H9 (cell line): ENCODE measurements around the gene SGCE. TPM values are rescaled to one million over a fixed set of nuclear protein-coding genes. Genes with fewer than 3 reads are reported as not detected.

Experiments
- DNase-seq: peaks from one replicate; pipeline ENCODE4 v3.0.0-alpha.2; 2017
- H2AFZ ChIP-seq: one replicate; pipeline ENCODE4 v1.6.1; 2013; ENCODE audit warnings: mild to moderate bottlenecking, low read length, control low read depth, moderate library complexity
- H2AK5ac ChIP-seq: 2 replicates; pipeline ENCODE4 v1.6.1; 2013; ENCODE audit warnings: low read length, control low read depth, mixed read lengths; ENCODE audit not compliant: insufficient read length
- H2BK120ac ChIP-seq: one replicate; pipeline ENCODE4 v1.6.1; 2013; ENCODE audit warnings: low read depth, mild to moderate bottlenecking, low read length, control low read depth, inconsistent platforms; ENCODE audit not compliant: poor library complexity, severe bottlenecking
- H2BK12ac ChIP-seq: 2 replicates; pipeline ENCODE4 v1.6.1; 2013; ENCODE audit warnings: low read length, control low read depth, mixed read lengths, low read depth; ENCODE audit not compliant: insufficient read length
- H2BK15ac ChIP-seq: 2 replicates; pipeline ENCODE4 v1.6.1; 2013; ENCODE audit warnings: low read depth, low read length, control low read depth
- H2BK20ac ChIP-seq: one replicate; pipeline ENCODE4 v1.6.1; 2013; ENCODE audit warnings: low read depth, mild to moderate bottlenecking, low read length, control low read depth, inconsistent platforms; ENCODE audit not compliant: poor library complexity, severe bottlenecking
- H2BK5ac ChIP-seq: 2 replicates; pipeline ENCODE4 v1.6.1; 2013; ENCODE audit warnings: low read length, control low read depth, mixed read lengths; ENCODE audit not compliant: insufficient read length
- H3K14ac ChIP-seq: 2 replicates; pipeline ENCODE4 v1.6.1; 2013; ENCODE audit warnings: low read length, control low read depth; ENCODE audit not compliant: insufficient read depth
- H3K18ac ChIP-seq: 2 replicates; pipeline ENCODE4 v1.6.1; 2013; ENCODE audit warnings: low read depth, mild to moderate bottlenecking, mixed read lengths, low read length, control low read depth; ENCODE audit not compliant: insufficient read length
- H3K23ac ChIP-seq: 2 replicates; pipeline ENCODE4 v1.6.1; 2013; ENCODE audit warnings: low read length, control low read depth, mixed read lengths, low read depth; ENCODE audit not compliant: insufficient read length
- H3K23me2 ChIP-seq: 2 replicates; pipeline ENCODE4 v1.6.1; 2013; ENCODE audit warnings: low read depth, mild to moderate bottlenecking, mixed read lengths, low read length, control low read depth; ENCODE audit not compliant: insufficient read length, poor library complexity, severe bottlenecking
- H3K27ac ChIP-seq: 2 replicates; pipeline ENCODE4 v1.5.1; 2013; ENCODE audit warnings: low read length, control low read depth, mixed read lengths, low read depth; ENCODE audit not compliant: insufficient read length
- H3K27me3 ChIP-seq: 2 replicates; pipeline ENCODE4 v1.6.1; 2013; ENCODE audit warnings: low read length, control low read depth, inconsistent platforms; ENCODE audit not compliant: insufficient read depth
- H3K4ac ChIP-seq: 2 replicates; pipeline ENCODE4 v1.6.1; 2013; ENCODE audit warnings: low read depth, mild to moderate bottlenecking, control low read depth, inconsistent platforms, low read length, moderate library complexity
- H3K4me1 ChIP-seq: 2 replicates; pipeline ENCODE4 v1.6.1; 2013; ENCODE audit warnings: low read length, control low read depth, inconsistent platforms; ENCODE audit not compliant: insufficient read depth
- H3K4me2 ChIP-seq: 2 replicates; pipeline ENCODE4 v1.6.1; 2013; ENCODE audit warnings: low read length, control low read depth, mixed read lengths; ENCODE audit not compliant: insufficient read length, insufficient read depth
- H3K56ac ChIP-seq: 2 replicates; pipeline ENCODE4 v1.6.1; 2013; ENCODE audit warnings: low read depth, mild to moderate bottlenecking, mixed read lengths, low read length, control low read depth; ENCODE audit not compliant: insufficient read length
- H3K79me1 ChIP-seq: 2 replicates; pipeline ENCODE4 v1.6.1; 2013; ENCODE audit warnings: low read depth, mild to moderate bottlenecking, moderate library complexity, low read length, control low read depth, inconsistent platforms; ENCODE audit not compliant: insufficient read depth, poor library complexity, severe bottlenecking
- H3K79me2 ChIP-seq: 2 replicates; pipeline ENCODE4 v1.6.1; 2013; ENCODE audit warnings: low read length, control low read depth, inconsistent platforms; ENCODE audit not compliant: insufficient read depth
- H3K9ac ChIP-seq: 2 replicates; pipeline ENCODE4 v1.6.1; 2013; ENCODE audit warnings: low read length, control low read depth, mixed read lengths; ENCODE audit not compliant: insufficient read length; ENCODE audit errors: extremely low read depth
- H3K9me3 ChIP-seq: one replicate; pipeline ENCODE4 v1.6.1; 2013; ENCODE audit warnings: low read depth, low read length, inconsistent platforms; ENCODE audit not compliant: control insufficient read depth
- H3T11ph ChIP-seq: one replicate; pipeline ENCODE4 v1.6.1; 2013; ENCODE audit warnings: mild to moderate bottlenecking, low read length, control low read depth, inconsistent platforms
- H4K20me1 ChIP-seq: one replicate; pipeline ENCODE4 v1.6.1; 2013; ENCODE audit not compliant: control insufficient read depth, insufficient read length, insufficient read depth
- H4K5ac ChIP-seq: 2 replicates; pipeline ENCODE4 v1.6.1; 2013; ENCODE audit warnings: low read depth, mild to moderate bottlenecking, mixed read lengths, low read length, control low read depth; ENCODE audit not compliant: insufficient read length
- H4K8ac ChIP-seq: replicated peaks from 2 replicates; pipeline ENCODE4 v1.6.1; 2013; ENCODE audit warnings: low read length, control low read depth, mixed read lengths, low read depth; ENCODE audit not compliant: insufficient read length
- H4K91ac ChIP-seq: 2 replicates; pipeline ENCODE4 v1.6.1; 2013; ENCODE audit warnings: low read depth, mild to moderate bottlenecking, moderate library complexity, mixed read lengths, low read length, control low read depth; ENCODE audit not compliant: insufficient read length
- H3K27ac Mint-ChIP-seq, 3 experiments: 2 replicates in 2 of 3; 3 replicates in 1 of 3; pipeline ENCODE4 v1.8.0; 2020 to 2021; ENCODE audit warnings: mixed read lengths in 3 of 3, mild to moderate bottlenecking in 1 of 3, moderate library complexity in 1 of 3
- H3K27me3 Mint-ChIP-seq: 2 replicates; pipeline ENCODE4 v1.8.0; 2021; ENCODE audit warnings: low read depth, mild to moderate bottlenecking, moderate library complexity, mixed read lengths
- H3K36me3 Mint-ChIP-seq, 3 experiments: 2 replicates in 2 of 3; 3 replicates in 1 of 3; pipeline ENCODE4 v1.8.0; 2020 to 2021; ENCODE audit warnings: low read depth in 3 of 3, mixed read lengths in 3 of 3; ENCODE audit not compliant: insufficient read depth in 1 of 3
- H3K4me1 Mint-ChIP-seq, 2 experiments: 2 replicates each; pipeline ENCODE4 v1.8.0; 2020; ENCODE audit warnings: mixed read lengths in 2 of 2
- H3K4me3 Mint-ChIP-seq, 2 experiments: 2 replicates in 1 of 2; 3 replicates in 1 of 2; pipeline ENCODE4 v1.8.0; 2020 to 2021; ENCODE audit warnings: mild to moderate bottlenecking in 2 of 2, mixed read lengths in 2 of 2, moderate library complexity in 1 of 2
- H3K9me3 Mint-ChIP-seq, 2 experiments: 2 replicates in 1 of 2; 3 replicates in 1 of 2; pipeline ENCODE4 v1.8.0; 2020; ENCODE audit warnings: mild to moderate bottlenecking in 2 of 2, mixed read lengths in 2 of 2, moderate library complexity in 1 of 2
- CTCF ChIP-seq: fragments of 200-600 bp; sonication (generic); conservative IDR thresholded peaks from 3 replicates; pipeline ENCODE4 v1.8.0; 2021; ENCODE audit warnings: antibody characterized with exemption, mild to moderate bottlenecking
- WGBS: extraction: QIAGEN DNeasy Blood & Tissue Kit; methylation state at CpG from one replicate; pipeline ENCODE4 v1.1.7; 2013; ENCODE audit warnings: missing lambda C conversion rate, low lambda C conversion rate, mixed read lengths; ENCODE audit not compliant: insufficient read length; ENCODE audit errors: extremely low coverage; 5-methylcytosine and 5-hydroxymethylcytosine counted together
- total RNA-seq: library from RNA; stranded (reverse); gene quantifications from 2 replicates; pipeline ENCODE4 v1.2.1, GENCODE V29; 2021

The SGCE gene
- total RNA-seq, 1 experiment from 2014 or later: 30.5 TPM

GRCh38 chr7:94633014-94633341 is 23.0 kb downstream of the SGCE start:
- Mint-ChIP-seq H3K27ac (0 out of 7 replicates have a peak overlapping the region, but pooled peaks of 1 of the 3 experiments have one; percentile 15), H3K4me1 (peaks cover 18 to 24% of the 10 kb centered on the region in 2 experiments), H3K4me3 (no peak overlapping the region), H3K9me3 (no peaks in the 10 kb centered on the region), H3K27me3 (no peaks in the 10 kb centered on the region), H3K36me3 (0 out of 7 replicates have a peak, but pooled peaks cover 0 to 1% (median 0%) of the 10 kb centered on the region in 3 experiments)
- Histone ChIP-seq H3K9ac (no peak overlapping the region), H3K4me1 (peaks cover 3% of the 10 kb centered on the region; the same call in 1 of the 2 replicates), H3K4me2 (no peak overlapping the region), H3K79me2 (no peaks in the 10 kb centered on the region), H3K4ac (no peak overlapping the region), H4K20me1 (no peaks in the 10 kb centered on the region), H2AK5ac (no peak overlapping the region), H2BK12ac (no peak overlapping the region), H3K14ac (no peak overlapping the region), H4K91ac (no peak overlapping the region), H3K23ac (no peak overlapping the region), H2BK5ac (no peak overlapping the region), H3K27me3 (no peaks in the 10 kb centered on the region), H3K23me2 (no peaks in the 10 kb centered on the region), H2BK120ac (no peak overlapping the region), H3K79me1 (no peaks in the 10 kb centered on the region), H4K8ac (no peak overlapping the region), H2AFZ (no peak overlapping the region), H3K27ac (no peak overlapping the region), H2BK20ac (no peak overlapping the region), H3K9me3 (no peaks in the 10 kb centered on the region), H2BK15ac (no peak overlapping the region), H4K5ac (no peak overlapping the region), H3T11ph (no peak overlapping the region), H3K18ac (no peak overlapping the region), H3K56ac (no peak overlapping the region)
- TF ChIP-seq CTCF: no peak
- WGBS: no CpG with 5 or more reads among the region's 4 CpGs
- DNase-seq: no peak
